Measurements from ENCODE around the gene SUDS3.

DNA sequence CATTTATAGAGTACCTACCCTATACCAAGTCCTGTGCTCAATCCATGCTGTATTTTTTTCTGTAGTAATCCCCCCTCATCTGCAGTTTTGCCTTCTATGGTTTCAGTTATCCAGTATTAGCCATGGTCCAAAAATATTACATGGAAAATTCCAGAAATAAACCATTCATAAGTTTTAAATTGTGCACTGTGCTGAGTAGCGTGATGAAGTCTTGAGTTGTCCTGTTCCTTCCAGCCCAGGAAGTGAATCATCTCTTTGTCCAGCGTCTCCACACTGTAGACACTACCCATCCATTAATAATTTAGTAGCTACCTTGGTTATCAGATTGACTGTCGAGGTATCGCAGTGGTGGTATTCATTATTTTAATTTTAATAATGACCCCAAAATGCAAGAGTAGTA, 54.2 kb downstream of the SUDS3 start:
- TF ChIP-seq, protein P1, sequence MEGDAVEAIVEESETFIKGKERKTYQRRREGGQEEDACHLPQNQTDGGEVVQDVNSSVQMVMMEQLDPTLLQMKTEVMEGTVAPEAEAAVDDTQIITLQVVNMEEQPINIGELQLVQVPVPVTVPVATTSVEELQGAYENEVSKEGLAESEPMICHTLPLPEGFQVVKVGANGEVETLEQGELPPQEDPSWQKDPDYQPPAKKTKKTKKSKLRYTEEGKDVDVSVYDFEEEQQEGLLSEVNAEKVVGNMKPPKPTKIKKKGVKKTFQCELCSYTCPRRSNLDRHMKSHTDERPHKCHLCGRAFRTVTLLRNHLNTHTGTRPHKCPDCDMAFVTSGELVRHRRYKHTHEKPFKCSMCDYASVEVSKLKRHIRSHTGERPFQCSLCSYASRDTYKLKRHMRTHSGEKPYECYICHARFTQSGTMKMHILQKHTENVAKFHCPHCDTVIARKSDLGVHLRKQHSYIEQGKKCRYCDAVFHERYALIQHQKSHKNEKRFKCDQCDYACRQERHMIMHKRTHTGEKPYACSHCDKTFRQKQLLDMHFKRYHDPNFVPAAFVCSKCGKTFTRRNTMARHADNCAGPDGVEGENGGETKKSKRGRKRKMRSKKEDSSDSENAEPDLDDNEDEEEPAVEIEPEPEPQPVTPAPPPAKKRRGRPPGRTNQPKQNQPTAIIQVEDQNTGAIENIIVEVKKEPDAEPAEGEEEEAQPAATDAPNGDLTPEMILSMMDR (conservative IDR thresholded peaks at IDR 0.05) = no peak
- TF ChIP-seq EZH2 (IDR thresholded peaks at IDR 0.05; ENCODE audit: low read depth) = no peak

Measured in PC-9 (cell line).